ENCODE results near the gene DCANP1. TPM values are rescaled to one million over a fixed set of nuclear protein-coding genes. Genes with fewer than 3 reads are reported as not detected.

DCANP1 gene
- total RNA-seq, 2 donors from 2014 or later = not detected

DNA sequence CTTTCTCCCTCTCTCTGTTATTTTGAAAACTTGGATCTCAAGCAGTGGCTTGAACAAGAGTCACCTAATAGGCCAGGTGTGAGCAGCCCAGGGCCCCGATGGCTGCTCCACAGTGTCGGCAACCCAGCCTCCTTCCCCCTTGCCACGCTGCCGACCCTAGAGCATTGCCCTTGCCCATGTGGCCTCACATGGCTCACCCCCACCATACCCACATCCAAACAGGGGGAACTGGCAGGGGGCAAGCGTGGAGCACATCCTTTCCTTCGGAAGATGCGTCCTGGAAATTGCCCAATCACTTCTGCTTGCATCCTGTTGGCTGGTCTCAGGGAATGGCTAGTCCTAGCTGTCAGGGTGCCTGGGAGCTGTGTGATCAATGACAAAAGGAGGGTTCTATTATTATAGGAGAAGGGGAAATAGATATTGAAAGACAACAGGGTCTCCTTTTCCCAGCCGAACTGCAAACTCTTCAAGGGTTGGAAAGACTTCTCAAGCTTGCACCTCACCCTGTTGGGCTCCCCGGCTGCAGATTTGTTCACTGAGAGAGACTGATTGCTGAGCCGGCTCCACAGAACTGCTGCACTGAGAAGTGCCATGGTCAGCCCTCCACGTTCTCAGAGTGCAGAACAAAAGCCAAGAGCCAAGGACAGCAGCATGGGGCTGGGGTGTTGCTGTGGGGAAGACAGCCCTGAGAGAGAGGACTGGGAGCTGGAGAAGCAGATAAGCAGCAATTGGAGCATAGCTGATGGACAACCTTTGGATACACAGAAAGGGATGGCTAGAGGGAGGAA lies 13.3 kb upstream of the DCANP1 start:
- no peak for DNase-seq
- Histone ChIP-seq H3K36me3 (no peaks in the 10 kb centered on the region), H3K4me1 (no peaks in the 10 kb centered on the region), H3K4me3 (no peak overlapping the region), H3K27ac (no peak overlapping the region), H3K9ac (ENCODE audit: low read depth in 2 of 2, low read length in 2 of 2) (no peak overlapping the region), H3K9me3 (no peaks in the 10 kb centered on the region), H3K27me3 (no peaks in the 10 kb centered on the region)
- TF ChIP-seq, protein P1, sequence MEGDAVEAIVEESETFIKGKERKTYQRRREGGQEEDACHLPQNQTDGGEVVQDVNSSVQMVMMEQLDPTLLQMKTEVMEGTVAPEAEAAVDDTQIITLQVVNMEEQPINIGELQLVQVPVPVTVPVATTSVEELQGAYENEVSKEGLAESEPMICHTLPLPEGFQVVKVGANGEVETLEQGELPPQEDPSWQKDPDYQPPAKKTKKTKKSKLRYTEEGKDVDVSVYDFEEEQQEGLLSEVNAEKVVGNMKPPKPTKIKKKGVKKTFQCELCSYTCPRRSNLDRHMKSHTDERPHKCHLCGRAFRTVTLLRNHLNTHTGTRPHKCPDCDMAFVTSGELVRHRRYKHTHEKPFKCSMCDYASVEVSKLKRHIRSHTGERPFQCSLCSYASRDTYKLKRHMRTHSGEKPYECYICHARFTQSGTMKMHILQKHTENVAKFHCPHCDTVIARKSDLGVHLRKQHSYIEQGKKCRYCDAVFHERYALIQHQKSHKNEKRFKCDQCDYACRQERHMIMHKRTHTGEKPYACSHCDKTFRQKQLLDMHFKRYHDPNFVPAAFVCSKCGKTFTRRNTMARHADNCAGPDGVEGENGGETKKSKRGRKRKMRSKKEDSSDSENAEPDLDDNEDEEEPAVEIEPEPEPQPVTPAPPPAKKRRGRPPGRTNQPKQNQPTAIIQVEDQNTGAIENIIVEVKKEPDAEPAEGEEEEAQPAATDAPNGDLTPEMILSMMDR (IDR thresholded peaks at IDR 0.05) = no peak
- intact Hi-C loops (cut with DNase I) = loop anchor here (10.0 kb wide), 1 partner anchor 364 kb away; no protein-coding TSS in a partner anchor

DNA sequence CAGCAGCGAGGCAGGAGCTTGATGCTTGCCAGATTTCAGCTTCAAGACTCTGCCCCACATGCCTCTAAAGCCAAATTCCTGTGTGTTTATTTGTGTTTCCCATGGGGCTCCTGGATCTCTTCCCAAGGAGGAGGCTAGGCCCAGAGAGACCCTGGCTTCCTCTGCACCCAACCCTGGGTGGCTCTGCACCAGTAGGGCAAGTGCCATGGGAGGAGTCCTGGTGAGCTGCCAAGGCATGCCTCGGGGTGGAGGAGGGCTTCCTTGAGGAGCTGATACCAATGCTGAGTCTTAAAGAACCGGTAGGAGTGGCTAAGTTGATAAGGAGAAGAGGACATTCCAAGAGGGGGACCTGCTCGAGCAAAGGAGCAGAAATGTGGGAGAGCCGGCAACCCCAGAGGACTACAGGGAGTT lies 11.8 kb upstream of the DCANP1 start:
- Histone ChIP-seq H3K27ac (no peak overlapping the region), H3K4me1 (no peaks in the 10 kb centered on the region), H3K9me3 (no peaks in the 10 kb centered on the region), H3K9ac (ENCODE audit: low read depth in 2 of 2, low read length in 2 of 2) (no peak overlapping the region), H3K4me3 (no peak overlapping the region), H3K36me3 (no peaks in the 10 kb centered on the region), H3K27me3 (no peaks in the 10 kb centered on the region)
- TF ChIP-seq, protein P1 (IDR thresholded peaks at IDR 0.05) = no peak
- intact Hi-C loops (cut with DNase I) = no loop called here
- DNase-seq = peak; percentile 74

DNA sequence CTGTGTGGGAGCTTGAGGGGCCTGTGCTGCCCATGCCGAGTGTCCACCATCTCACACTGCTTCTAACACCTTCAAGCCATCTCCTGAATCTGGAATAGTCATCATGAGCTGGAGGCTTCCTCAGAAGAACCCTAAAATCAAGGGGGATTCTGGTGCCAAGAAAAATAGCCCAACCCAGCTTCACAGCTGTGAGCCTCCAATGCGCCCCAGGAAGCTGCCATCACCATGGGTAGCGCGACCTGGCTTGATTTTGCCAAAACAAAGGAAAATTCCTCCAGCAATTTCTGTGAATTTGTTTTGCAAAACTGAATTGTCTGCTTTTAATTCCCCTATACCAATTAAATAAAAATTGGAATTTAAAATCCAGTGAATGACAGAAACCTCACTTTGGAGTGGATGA lies 11.2 kb upstream of the DCANP1 start:
- Histone ChIP-seq H3K27ac (no peak overlapping the region), H3K9me3 (no peaks in the 10 kb centered on the region), H3K9ac (ENCODE audit: low read depth in 2 of 2, low read length in 2 of 2) (no peak overlapping the region), H3K4me1 (no peaks in the 10 kb centered on the region), H3K4me3 (no peak overlapping the region), H3K27me3 (no peaks in the 10 kb centered on the region), H3K36me3 (no peaks in the 10 kb centered on the region)
- intact Hi-C loops (cut with DNase I) = no loop called here
- no peak for DNase-seq
- TF ChIP-seq, protein P1 (IDR thresholded peaks at IDR 0.05) = no peak

DNA sequence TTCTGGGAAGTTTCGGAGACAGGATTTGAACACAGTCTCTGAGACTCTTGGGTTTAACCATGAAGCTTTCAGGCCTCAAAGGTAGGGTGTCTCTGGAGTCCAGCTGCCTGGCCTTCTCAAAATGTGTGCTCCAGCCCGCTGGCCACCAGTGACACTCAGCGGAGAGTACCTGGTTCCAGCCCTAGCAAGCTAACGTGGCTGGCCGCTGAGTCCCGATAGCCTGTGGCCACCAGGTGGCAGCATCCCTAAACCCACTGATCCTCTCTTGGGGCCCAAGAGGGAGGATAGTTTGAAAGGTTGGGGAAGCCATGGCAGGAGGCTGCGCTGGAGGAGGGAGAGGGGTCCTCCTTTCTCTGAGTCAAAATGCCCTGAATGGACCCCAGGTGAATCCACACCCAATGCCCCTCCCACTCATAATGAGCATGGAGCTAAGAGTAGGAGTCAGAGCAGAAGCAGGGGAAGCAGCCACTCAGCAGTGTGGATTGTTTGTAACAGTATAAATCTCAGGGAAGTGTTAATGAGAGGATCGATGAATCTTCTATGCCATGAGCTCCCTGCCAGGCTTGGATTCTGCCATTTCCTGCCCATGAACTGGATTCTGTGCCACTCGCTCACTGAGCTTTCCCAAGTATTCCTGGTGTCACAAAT lies 10.4 kb upstream of the DCANP1 start:
- Histone ChIP-seq H3K27me3 (no peaks in the 10 kb centered on the region), H3K9ac (ENCODE audit: low read depth in 2 of 2, low read length in 2 of 2) (no peak overlapping the region), H3K4me3 (no peak overlapping the region), H3K9me3 (no peaks in the 10 kb centered on the region), H3K36me3 (no peaks in the 10 kb centered on the region), H3K4me1 (no peaks in the 10 kb centered on the region), H3K27ac (no peak overlapping the region)
- intact Hi-C loops (cut with DNase I) = no loop called here
- DNase-seq = peak; percentile 71
- TF ChIP-seq, protein P1 (IDR thresholded peaks at IDR 0.05) = peak; percentile 85

DNA sequence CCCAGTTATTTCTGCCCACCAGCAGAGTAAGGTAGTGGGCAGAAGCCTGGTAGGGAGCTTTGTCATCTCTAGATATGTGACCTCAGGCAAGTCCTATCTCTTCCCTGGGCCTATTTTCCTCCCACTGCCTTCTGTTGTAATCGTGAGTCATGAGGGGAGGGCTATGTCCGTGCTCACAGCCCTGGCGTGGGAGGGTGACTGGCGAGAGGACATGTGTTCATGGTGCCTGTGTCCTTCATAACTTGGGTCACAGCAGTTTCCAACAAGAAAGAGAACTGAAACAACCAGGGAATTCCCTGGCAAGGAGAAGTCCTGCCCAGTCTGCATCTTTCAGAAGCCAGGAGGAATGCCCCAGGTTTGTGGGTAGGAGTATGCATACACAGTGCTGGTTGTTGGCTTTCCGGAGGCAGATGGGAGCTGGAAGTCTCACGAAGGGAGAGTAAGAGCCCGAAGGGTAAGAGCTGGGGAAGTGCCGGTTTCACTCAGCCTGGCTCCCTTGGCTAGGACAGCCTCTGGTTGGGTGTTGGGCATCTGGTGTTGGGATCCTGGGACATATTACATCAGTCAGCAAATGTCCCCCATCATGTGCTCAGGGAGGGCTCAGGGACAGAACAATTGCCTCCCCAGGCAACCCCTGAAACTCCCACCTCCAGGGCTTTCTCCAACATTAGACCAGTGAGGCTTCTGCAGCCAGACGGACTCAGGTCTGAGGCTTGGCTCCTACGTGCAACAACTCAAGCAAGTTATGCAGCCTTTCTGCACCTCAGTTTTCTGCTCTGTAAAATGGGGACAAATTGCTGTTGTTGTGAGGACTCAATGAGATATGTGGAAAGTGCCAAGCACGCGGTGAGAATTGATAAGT lies 9.3 kb upstream of the DCANP1 start:
- H3K9ac ChIP-seq (ENCODE audit: low read depth in 2 of 2, low read length in 2 of 2) = no peak overlapping the region
- no peak overlapping the region for H3K27ac ChIP-seq
- H3K9me3 ChIP-seq = no peaks in the 10 kb centered on the region
- intact Hi-C loops (cut with DNase I) = no loop called here
- no peaks in the 10 kb centered on the region for H3K27me3 ChIP-seq
- no peak for DNase-seq
- no peaks in the 10 kb centered on the region for H3K4me1 ChIP-seq
- TF ChIP-seq, protein P1 (IDR thresholded peaks at IDR 0.05) = no peak
- H3K4me3 ChIP-seq = no peak overlapping the region
- no peaks in the 10 kb centered on the region for H3K36me3 ChIP-seq

Measured in colonic mucosa (tissue), 4 donors.